CD4-positive, CD25-positive, alpha-beta regulatory T cell (primary cell): ENCODE measurements around the gene SLC39A10. TPM values are rescaled to one million over a fixed set of nuclear protein-coding genes. Genes with fewer than 3 reads are reported as not detected.
A peak's percentile ranks its signal among the peaks of the same experiment; 100 is the strongest.
"Not testable (repeated sequence)": the region's sequence is repeated elsewhere in the genome, so short reads cannot be mapped to it uniquely, and the experiment has no call there.

Source experiments
- ATAC-seq, 2 donors: fragments of 150-1000 bp; cut with Tn5 transposase; one replicate each; pipeline ENCODE4 v1.10.0; 2021; ENCODE audit warnings: low read depth in 2 of 2, moderate number of reproducible peaks in 2 of 2, moderate library complexity in 1 of 2
- DNase-seq, 3 donors: peaks; one replicate each; pipeline versions ENCODE4 v3.0.0 to v3.0.0-alpha.2; 2012 to 2022; ENCODE audit warnings: mixed read lengths in 1 of 3
- H3K27ac ChIP-seq: one replicate; pipeline ENCODE4 v1.7.0; 2013; ENCODE audit warnings: mild to moderate bottlenecking, low read length; ENCODE audit not compliant: insufficient read depth, poor library complexity, severe bottlenecking
- H3K27me3 ChIP-seq: one replicate; pipeline ENCODE4 v1.7.0; 2013; ENCODE audit warnings: low read length; ENCODE audit not compliant: control insufficient read depth, insufficient read depth
- H3K36me3 ChIP-seq: one replicate; pipeline ENCODE4 v1.7.0; 2013; ENCODE audit warnings: mild to moderate bottlenecking, low read length, moderate library complexity; ENCODE audit not compliant: control insufficient read depth, insufficient read depth
- H3K4me1 ChIP-seq: 2 replicates; pipeline ENCODE4 v1.7.0; 2013; ENCODE audit warnings: mild to moderate bottlenecking, low read length; ENCODE audit not compliant: insufficient read depth, control insufficient read depth, poor library complexity, severe bottlenecking
- H3K4me3 ChIP-seq: one replicate; pipeline ENCODE4 v1.7.0; 2013; ENCODE audit warnings: low read depth, mild to moderate bottlenecking, low read length, moderate library complexity
- H3K9me3 ChIP-seq, 2 experiments: 1 replicate in 1 of 2; 2 replicates in 1 of 2; pipeline ENCODE4 v1.7.0; 2013; ENCODE audit warnings: low read length in 2 of 2, mild to moderate bottlenecking in 1 of 2, moderate library complexity in 1 of 2; ENCODE audit not compliant: control insufficient read depth in 2 of 2
- H3K27ac Mint-ChIP-seq, 3 donors: one replicate each; pipeline ENCODE4 v1.8.0; 2020 to 2022; ENCODE audit warnings: mild to moderate bottlenecking in 3 of 3, mixed read lengths in 3 of 3, moderate library complexity in 2 of 3
- H3K27me3 Mint-ChIP-seq: one replicate; pipeline ENCODE4 v1.8.0; 2022; ENCODE audit warnings: mild to moderate bottlenecking, mixed read lengths
- H3K36me3 Mint-ChIP-seq: one replicate; pipeline ENCODE4 v1.8.0; 2020; ENCODE audit warnings: mixed read lengths
- H3K4me1 Mint-ChIP-seq, 4 donors: one replicate each; pipeline ENCODE4 v1.8.0; 2020 to 2022; ENCODE audit warnings: mixed read lengths in 4 of 4, mild to moderate bottlenecking in 1 of 4
- H3K4me3 Mint-ChIP-seq, 4 donors: one replicate each; pipeline ENCODE4 v1.8.0; 2020 to 2022; ENCODE audit warnings: mild to moderate bottlenecking in 4 of 4, mixed read lengths in 4 of 4, moderate library complexity in 3 of 4
- H3K9me3 Mint-ChIP-seq, 7 donors: one replicate each; pipeline ENCODE4 v1.8.0; 2020 to 2022; ENCODE audit warnings: mixed read lengths in 7 of 7, mild to moderate bottlenecking in 3 of 7, moderate library complexity in 2 of 7
- polyA plus RNA-seq, 4 donors: library from polyadenylated mRNA; unstranded; fragments of 300-500 nt; fragmentation: Illumina TruSeq; gene quantifications; one replicate each; pipeline ENCODE4 v1.2.3, GENCODE V29; 2021
- total RNA-seq: library from RNA; stranded (reverse); gene quantifications from one replicate; pipeline ENCODE4 v1.2.3, GENCODE V29; 2022

Gene SLC39A10
- total and polyA plus RNA-seq, 5 donors from 2014 or later = 9.2 to 66.3 (median 11.5) TPM

DNA sequence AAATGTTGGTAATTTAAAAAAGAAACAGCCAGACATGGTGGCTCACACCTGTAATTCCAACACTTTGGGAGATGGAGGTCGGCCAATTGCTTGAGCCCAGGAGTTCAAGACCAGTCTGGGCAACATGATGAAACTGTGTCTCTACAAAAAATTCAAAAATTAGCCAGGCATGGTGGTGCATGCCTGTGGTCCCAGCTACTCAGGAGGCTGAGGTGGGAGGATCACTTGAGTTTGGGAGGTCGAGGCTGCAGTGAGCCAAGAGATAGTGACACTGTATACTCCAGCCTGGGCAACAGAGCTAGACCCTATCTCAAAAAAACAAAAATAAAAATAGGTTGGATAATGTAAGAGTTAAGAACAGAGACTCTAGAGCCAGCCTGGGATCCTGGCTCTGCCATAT lies 8.7 kb upstream of the SLC39A10 start:
- H3K4me1 ChIP-seq = not testable (repeated sequence)

DNA sequence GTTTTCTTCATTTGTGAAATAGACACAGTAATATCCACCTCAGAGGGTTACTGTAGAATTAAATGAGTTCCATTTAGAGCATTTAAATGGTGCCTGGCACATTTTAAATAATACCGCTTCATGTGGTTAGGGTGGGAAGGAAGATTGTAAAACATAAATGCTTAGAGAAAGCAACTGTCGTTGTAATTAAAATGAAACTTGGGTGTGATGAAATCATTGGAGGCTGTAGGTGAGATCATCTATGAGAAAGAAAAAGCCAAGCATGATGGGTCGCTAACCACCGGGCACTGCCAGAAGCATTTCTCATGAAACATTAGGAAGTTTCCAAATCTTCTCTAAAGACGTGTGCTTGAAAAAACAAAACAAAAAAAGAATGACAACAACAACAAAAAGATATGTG lies 8.2 kb upstream of the SLC39A10 start:
- no peak overlapping the region for H3K27ac Mint-ChIP-seq
- no peaks in the 10 kb centered on the region for H3K27me3 ChIP-seq

More for the DNA sequence above, 8.7 kb upstream of the SLC39A10 start:
- DNase-seq, H3K36me3 ChIP-seq, H3K27me3 ChIP-seq, H3K4me3 ChIP-seq, H3K9me3 ChIP-seq, H3K27me3 Mint-ChIP-seq, H3K36me3 Mint-ChIP-seq, H3K9me3 Mint-ChIP-seq, ATAC-seq, H3K27ac ChIP-seq: not testable (repeated sequence)
- Mint-ChIP-seq H3K27ac (peak overlapping the region in 1 of 3 donors; percentile 48), H3K4me1 (peaks cover 8 to 14% (median 13%) of the 10 kb centered on the region in 4 donors), H3K4me3 (peak overlapping the region in 1 of 4 donors; percentile 31)

DNA sequence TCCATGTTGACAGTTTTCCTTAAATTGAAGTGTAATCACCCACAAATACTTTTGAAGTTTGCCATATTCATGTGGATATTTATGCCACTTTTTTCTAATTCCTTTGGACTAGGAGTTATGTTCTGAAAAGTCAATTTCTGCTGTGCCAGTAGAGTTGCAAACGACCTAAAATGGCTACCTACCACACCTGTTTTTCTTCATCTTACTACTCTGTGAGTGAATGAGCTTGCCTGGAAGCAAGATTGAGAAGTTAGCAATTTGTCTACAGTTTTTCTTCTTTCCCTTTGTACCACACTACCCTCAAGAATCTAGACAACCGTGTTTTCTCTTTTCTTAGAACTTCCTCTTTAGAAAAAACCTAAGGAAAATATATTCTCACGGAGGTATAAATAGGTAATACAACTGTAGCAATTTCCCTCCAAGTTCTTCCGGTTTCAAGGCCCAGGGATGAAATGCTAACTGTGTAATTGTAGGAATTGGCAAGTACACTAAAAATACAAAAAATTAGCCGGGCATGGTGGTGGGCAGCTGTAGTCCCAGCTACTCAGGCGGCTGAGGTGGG lies 7.3 kb upstream of the SLC39A10 start:
- Mint-ChIP-seq H3K27me3 (no peaks in the 10 kb centered on the region), H3K4me1 (peaks cover 8 to 11% (median 9%) of the 10 kb centered on the region in 4 donors), H3K9me3 (peaks cover 0 to 7% (median 0%) of the 10 kb centered on the region in 7 donors), H3K4me3 (peak overlapping the region in 1 of 4 donors; percentile 71), H3K36me3 (no peaks in the 10 kb centered on the region), H3K27ac (no peak overlapping the region)
- no peaks in the 10 kb centered on the region for H3K4me1 ChIP-seq
- H3K4me3 ChIP-seq = no peak overlapping the region
- no peak overlapping the region for H3K27ac ChIP-seq
- no peaks in the 10 kb centered on the region for H3K36me3 ChIP-seq
- H3K9me3 ChIP-seq = no peaks in the 10 kb centered on the region
- ATAC-seq (no peak), DNase-seq (no peak)
- no peaks in the 10 kb centered on the region for H3K27me3 ChIP-seq

More for the DNA sequence above, 8.2 kb upstream of the SLC39A10 start:
- Histone ChIP-seq H3K4me3 (no peak overlapping the region), H3K36me3 (no peaks in the 10 kb centered on the region), H3K27ac (no peak overlapping the region), H3K9me3 (no peaks in the 10 kb centered on the region), H3K4me1 (no peaks in the 10 kb centered on the region)
- ATAC-seq (no peak), DNase-seq (no peak)
- Mint-ChIP-seq H3K36me3 (no peaks in the 10 kb centered on the region), H3K27me3 (no peaks in the 10 kb centered on the region), H3K4me1 (peaks cover 8 to 12% (median 11%) of the 10 kb centered on the region in 4 donors), H3K4me3 (peak overlapping the region in 1 of 4 donors; percentile 31), H3K9me3 (peaks cover 0 to 7% (median 0%) of the 10 kb centered on the region in 7 donors)

DNA sequence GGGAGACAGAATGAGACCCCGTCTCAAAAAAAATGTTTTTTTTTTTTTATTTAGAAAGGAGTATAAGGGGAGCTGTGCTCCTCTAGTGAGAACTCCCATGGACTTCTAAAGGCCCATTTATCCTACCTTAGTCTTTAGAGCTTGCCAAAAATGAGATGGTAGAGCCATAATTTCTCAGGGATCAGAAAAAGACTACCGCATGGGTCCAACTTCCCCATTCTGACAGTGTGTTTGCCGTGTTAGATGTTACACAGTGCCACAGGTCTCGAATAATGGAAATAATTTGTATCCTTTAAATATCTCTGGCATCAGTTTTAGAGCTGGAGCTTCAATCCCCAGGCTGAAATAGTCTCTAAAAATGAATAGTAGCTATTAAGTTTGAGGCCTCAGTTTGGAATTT lies 6.0 kb upstream of the SLC39A10 start:
- Histone ChIP-seq H3K9me3 (no peaks in the 10 kb centered on the region), H3K36me3 (no peaks in the 10 kb centered on the region), H3K27me3 (no peaks in the 10 kb centered on the region), H3K27ac (no peak overlapping the region), H3K4me1 (peaks cover under 1% of the 10 kb centered on the region), H3K4me3 (no peak overlapping the region)
- H3K27ac Mint-ChIP-seq = no peak overlapping the region
- H3K36me3 Mint-ChIP-seq = no peaks in the 10 kb centered on the region
- DNase-seq (no peak), ATAC-seq (no peak)
- no peaks in the 10 kb centered on the region for H3K27me3 Mint-ChIP-seq
- peaks cover 0 to 7% (median 0%) of the 10 kb centered on the region in 7 donors for H3K9me3 Mint-ChIP-seq
- H3K4me1 Mint-ChIP-seq = peaks cover 6 to 13% (median 10%) of the 10 kb centered on the region in 4 donors
- no peak overlapping the region for H3K4me3 Mint-ChIP-seq

DNA sequence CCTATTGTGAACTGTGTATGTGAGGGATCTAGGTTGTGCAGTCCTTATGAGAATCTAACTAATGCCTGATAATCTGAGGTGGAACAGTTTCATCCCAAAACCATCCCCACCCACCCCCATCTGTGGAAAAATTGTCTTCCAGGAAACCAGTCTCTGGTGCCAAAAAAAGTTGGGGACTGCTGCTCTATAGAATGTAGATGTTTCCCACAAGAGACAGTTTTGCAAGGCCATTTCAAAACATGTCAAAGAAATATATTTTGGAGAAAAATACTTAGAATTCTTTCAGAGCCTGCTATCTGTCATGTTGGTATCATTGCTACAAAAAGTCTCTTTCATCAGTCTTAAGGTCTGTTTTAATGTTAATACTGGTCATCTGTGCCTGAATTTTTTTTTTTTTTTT lies 4.1 kb upstream of the SLC39A10 start:
- no peaks in the 10 kb centered on the region for H3K27me3 ChIP-seq
- peaks cover 1% of the 10 kb centered on the region for H3K27me3 Mint-ChIP-seq
- H3K4me3 Mint-ChIP-seq = no peak overlapping the region
- no peak for ATAC-seq
- H3K4me3 ChIP-seq = no peak overlapping the region
- H3K27ac Mint-ChIP-seq = peak overlapping the region in 1 of 3 donors; percentile 38
- no peak overlapping the region for H3K27ac ChIP-seq
- no peak for DNase-seq
- H3K9me3 Mint-ChIP-seq = peaks cover 0 to 5% (median 0%) of the 10 kb centered on the region in 7 donors
- H3K36me3 ChIP-seq = no peaks in the 10 kb centered on the region
- H3K4me1 Mint-ChIP-seq = peaks cover 0 to 20% (median 14%) of the 10 kb centered on the region in 4 donors
- H3K36me3 Mint-ChIP-seq = peaks cover 5% of the 10 kb centered on the region
- peaks cover 6% of the 10 kb centered on the region for H3K4me1 ChIP-seq
- no peaks in the 10 kb centered on the region for H3K9me3 ChIP-seq

DNA sequence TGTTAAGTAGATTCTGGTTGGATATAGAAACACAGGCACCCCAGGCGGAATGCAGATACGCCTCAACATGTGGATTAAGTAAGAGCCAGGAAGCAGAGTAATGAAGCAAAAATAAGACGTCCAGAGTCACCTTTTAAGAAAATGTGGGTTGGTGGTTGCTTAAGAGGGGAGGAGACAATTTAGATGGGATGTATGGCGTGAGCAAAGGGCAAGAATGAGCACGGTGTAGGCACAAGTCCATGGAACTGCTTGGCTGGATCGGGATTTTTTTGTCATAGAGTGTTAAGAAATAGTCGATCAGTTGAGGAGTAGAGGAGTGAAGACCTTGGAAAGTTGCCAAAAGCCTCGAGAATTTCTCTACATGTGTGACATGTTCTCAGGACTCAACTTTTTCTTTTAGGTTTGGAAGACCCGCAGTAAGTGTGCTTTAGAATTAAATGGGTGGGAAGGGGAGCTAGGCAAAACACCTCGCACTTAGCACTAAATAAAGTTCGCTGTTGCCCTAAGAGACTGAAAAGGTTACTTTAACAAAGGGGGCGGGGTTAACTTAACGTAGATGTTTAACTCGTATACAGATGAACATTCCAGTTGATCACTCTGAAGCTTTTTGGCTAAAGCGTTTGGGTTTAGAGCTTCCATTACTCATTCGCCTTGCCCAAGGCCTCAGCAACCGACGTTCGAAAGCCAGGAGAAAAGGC lies 716 bp upstream of the SLC39A10 start:
- no peaks in the 10 kb centered on the region for H3K36me3 ChIP-seq
- H3K27ac ChIP-seq = peak overlapping the region; percentile 98
- peak overlapping the region; percentile 96 to 100 (median 98) for H3K4me3 Mint-ChIP-seq
- H3K9me3 Mint-ChIP-seq = peaks cover 0 to 3% (median 0%) of the 10 kb centered on the region in 7 donors
- no peaks in the 10 kb centered on the region for H3K27me3 ChIP-seq
- H3K4me3 ChIP-seq = peak overlapping the region; percentile 84
- H3K36me3 Mint-ChIP-seq = peaks cover 22% of the 10 kb centered on the region
- H3K4me1 Mint-ChIP-seq = peaks cover 9 to 24% (median 20%) of the 10 kb centered on the region in 4 donors
- H3K9me3 ChIP-seq = no peaks in the 10 kb centered on the region
- ATAC-seq (peak; percentile 28 to 30), DNase-seq (no peak)
- peaks cover 5% of the 10 kb centered on the region for H3K27me3 Mint-ChIP-seq
- peak overlapping the region; percentile 100 for H3K27ac Mint-ChIP-seq
- H3K4me1 ChIP-seq = peaks cover 30% of the 10 kb centered on the region

DNA sequence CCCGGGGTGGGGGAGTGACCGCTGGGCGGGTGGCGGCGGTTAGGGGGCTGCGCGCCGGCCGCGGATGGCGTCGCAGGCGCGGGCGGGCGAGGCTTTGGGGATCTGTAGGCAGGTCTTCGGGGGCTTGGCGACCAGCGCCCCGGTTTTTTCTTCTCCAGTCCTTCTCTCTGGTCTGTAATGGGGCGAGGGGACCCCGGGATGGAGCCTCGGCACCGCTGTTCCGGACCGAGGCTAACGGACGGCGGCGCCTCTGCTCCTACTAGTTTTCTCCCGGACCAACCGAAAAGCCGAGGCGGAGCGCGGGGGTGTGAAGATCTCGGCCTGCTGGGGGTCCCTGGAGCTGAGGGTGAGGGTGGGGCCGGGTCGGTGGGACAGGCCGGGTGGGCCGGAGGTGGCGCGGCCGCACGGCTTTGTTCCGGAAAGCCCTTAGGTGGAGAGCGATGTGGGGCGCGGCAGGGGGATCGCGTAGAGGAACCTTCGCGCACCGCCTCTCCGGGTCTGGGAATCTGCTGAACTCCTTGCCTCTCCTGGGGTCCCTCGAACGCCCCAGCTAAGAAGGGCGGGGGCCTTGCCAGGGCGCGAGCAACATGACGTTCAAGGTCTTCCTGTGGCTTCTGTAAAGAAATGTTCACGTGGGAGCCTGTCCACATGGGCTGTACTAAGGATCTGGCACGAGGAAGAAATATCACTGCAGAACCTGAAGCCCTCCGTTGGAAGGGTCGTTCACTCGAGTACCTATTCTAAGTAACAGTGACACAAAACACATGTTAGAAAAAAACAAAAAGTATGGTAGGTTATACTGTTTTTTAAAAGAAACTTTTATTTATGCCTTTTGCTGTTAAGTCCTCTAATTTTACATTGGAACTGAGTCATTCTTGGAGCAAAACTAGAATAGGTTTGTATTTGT lies 861 bp downstream of the SLC39A10 start:
- peaks cover 22% of the 10 kb centered on the region for H3K36me3 Mint-ChIP-seq
- peak overlapping the region; percentile 96 for H3K4me3 ChIP-seq
- peak overlapping the region; percentile 98 for H3K27ac ChIP-seq
- peaks cover 5% of the 10 kb centered on the region for H3K27me3 Mint-ChIP-seq
- H3K9me3 ChIP-seq = no peaks in the 10 kb centered on the region
- peaks cover 43% of the 10 kb centered on the region for H3K4me1 ChIP-seq
- ATAC-seq (peak; percentile 40 to 52), DNase-seq (peak; percentile 49 to 88 (median 77))
- H3K9me3 Mint-ChIP-seq = peaks cover 0 to 2% (median 0%) of the 10 kb centered on the region in 7 donors
- peaks cover 3% of the 10 kb centered on the region for H3K36me3 ChIP-seq
- peak overlapping the region; percentile 96 to 100 (median 98) for H3K4me3 Mint-ChIP-seq
- peaks cover 12 to 36% (median 31%) of the 10 kb centered on the region in 4 donors for H3K4me1 Mint-ChIP-seq
- no peaks in the 10 kb centered on the region for H3K27me3 ChIP-seq
- H3K27ac Mint-ChIP-seq = peak overlapping the region; percentile 100
